Right lung (tissue), 10 donors: Measurements from ENCODE around the gene KLHL36. TPM values are rescaled to one million over a fixed set of nuclear protein-coding genes. Genes with fewer than 3 reads are reported as not detected.

Source experiments
- DNase-seq, 2 donors: peaks; one replicate each; pipeline ENCODE4 v3.0.0-alpha.2; 2013
- long read RNA-seq, 8 donors: transcript quantifications; one replicate each; lab custom pipeline, GENCODE V29; 2026
- polyA plus RNA-seq, 5 donors: library from polyadenylated mRNA; unstranded; fragments of 120-200 nt; gene quantifications; one replicate each; pipeline versions ENCODE4 v1.2.1 to v1.2.3, GENCODE V29; 2013; ENCODE audit warnings: inconsistent platforms in 1 of 5, low replicate concordance in 1 of 5; ENCODE audit not compliant: insufficient read length in 5 of 5, insufficient read depth in 1 of 5

KLHL36 gene
- 10 to 100 TPM; 18.6 to 28.3 (median 24.9) TPM for polyA plus RNA-seq
- long read RNA-seq, donor 1, full-length matches to known transcripts: 6 of 11 reads
- long read RNA-seq, donor 1, partial matches to known transcripts: 5 of 11 reads
- long read RNA-seq, donor 1, other reads (novel, unspliced or antisense): 0 of 11 reads
- long read RNA-seq, donor 2, partial matches to known transcripts: 0 of 2 reads
- long read RNA-seq, donor 2, other reads (novel, unspliced or antisense): 0 of 2 reads
- long read RNA-seq, donor 3, full-length matches to known transcripts: 3 of 3 reads
- long read RNA-seq, donor 3, partial matches to known transcripts: 0 of 3 reads
- long read RNA-seq, donor 3, other reads (novel, unspliced or antisense): 0 of 3 reads
- long read RNA-seq, donor 4, partial matches to known transcripts: 0 of 2 reads
- long read RNA-seq, donor 4, other reads (novel, unspliced or antisense): 0 of 2 reads
- long read RNA-seq, donor 5: 0 reads
- long read RNA-seq, donor 6, full-length matches to known transcripts: 5 of 5 reads
- long read RNA-seq, donor 6, partial matches to known transcripts: 0 of 5 reads
- long read RNA-seq, donor 6, other reads (novel, unspliced or antisense): 0 of 5 reads
- long read RNA-seq, donor 7, full-length matches to known transcripts: 5 of 371 reads
- long read RNA-seq, donor 7, partial matches to known transcripts: 366 of 371 reads
- long read RNA-seq, donor 7, other reads (novel, unspliced or antisense): 0 of 371 reads
- long read RNA-seq, donor 8: 0 reads

DNA sequence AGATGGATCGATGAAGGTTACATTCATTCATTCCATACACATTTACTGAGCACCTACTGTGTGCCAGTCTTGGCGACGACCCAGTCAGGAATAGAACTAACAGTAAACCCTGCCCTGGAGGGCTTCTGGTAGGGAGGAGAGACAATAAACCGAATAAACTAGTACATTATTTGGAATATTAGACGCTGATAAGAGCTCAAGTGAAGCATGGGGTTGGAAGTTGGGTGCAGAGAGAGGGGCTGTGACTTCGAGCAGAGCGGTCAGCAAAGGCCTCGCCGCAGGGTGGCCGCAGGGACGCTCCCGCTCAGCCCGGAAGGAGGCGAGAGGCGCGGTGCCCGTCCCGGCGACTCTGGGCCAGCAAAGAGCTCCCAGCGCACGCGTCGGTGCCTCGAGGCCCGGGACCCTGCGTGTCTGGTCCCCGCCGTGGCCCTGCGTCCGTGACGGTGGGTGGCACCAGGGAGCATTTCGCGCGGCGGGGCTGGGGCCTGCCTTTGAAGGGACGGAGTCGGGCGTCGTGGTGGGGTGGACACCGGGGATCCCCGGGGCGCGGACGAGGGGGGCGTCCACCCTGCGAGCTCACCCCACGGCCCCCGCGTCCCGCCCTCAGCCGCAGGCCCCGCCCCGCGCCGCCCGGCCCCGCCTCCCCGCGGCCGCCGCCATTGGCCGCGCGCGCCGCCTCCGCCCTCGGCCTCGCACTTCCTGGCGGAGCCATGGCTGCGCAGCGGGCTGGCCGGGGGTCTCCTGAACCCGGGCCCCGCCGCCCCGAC is at the start of gene KLHL36:
KLHL36 (plus strand) TSS at position 684 of the 767 bp plus-strand sequence. CDS start 2,357 bp downstream, outside the sequence.
- DNase-seq: no peak

DNA sequence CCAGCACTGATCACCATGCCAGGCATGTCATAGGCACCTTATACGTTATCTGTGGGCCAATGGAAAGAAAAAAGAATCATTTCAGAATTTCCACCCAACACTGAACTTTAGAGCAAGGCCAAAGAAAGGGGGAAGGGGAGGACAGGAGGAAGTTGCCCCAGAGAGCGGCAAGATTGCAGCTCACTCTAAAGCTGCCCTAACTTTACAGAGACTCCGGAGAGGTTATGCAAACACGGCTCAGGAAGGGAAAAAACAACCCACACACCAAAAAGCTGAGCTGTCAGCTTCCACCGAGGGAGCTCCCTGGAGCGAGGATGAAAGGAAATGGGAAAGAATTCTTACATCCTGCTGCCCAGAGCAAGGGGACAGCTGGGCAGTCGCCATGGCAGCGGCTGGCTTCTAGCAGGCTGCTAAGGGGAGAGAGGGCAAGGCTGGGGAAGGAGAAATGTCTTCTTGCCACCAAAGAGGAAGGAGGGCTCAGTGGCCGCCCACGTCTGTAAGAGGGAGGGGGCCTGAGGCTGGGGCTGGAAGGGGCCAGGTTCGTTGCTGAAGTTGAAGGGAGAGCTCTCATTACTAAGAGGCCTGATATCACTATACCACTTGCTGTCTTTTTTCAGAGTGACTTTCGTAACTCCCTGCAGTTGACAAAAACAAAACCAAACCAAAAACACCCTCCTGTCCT is 48.6 kb upstream of the KLHL36 start:
- DNase-seq: peak; percentile 64 to 75

DNA sequence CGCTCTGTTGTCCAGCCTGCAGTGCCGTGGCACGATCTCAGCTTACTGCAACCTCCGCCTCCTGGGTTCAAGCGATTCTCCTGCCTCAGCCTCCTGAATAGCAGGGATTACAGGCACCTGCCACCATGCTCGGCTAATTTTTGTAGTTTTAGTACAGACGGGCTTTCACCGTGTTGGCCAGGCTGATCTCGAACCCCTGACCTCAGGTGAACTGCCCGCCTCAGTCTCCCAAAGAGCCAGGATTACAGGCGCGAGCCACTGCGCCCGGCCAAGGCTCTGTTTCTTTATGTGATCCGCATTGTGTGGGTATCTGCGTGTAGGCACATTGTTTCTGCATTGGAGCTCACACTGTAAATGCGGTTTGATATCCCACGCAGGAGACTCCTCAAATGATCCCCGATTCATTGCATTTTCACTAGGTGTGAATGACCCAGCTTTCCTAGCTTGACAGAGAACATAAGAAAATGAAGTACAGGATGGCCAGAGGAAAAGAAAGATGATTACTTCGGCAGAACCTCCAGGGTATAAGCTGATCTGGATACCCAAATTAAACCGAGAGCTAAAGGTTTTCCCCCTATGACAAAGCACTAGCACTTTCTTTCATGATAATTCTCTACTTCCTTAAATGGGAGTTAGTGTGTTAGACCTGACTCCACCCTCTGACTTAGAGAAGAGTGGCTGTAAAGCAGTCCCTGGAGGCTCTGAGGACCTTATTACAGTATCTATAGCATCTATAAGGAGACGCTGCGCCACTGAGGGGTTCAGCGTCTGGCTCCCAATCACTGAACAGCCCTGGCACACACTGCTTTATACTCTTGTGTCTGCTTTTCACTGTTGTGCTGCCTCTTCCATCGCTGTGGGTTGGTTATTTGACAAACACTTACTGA is 47.7 kb upstream of the KLHL36 start:
- no peak for DNase-seq

DNA sequence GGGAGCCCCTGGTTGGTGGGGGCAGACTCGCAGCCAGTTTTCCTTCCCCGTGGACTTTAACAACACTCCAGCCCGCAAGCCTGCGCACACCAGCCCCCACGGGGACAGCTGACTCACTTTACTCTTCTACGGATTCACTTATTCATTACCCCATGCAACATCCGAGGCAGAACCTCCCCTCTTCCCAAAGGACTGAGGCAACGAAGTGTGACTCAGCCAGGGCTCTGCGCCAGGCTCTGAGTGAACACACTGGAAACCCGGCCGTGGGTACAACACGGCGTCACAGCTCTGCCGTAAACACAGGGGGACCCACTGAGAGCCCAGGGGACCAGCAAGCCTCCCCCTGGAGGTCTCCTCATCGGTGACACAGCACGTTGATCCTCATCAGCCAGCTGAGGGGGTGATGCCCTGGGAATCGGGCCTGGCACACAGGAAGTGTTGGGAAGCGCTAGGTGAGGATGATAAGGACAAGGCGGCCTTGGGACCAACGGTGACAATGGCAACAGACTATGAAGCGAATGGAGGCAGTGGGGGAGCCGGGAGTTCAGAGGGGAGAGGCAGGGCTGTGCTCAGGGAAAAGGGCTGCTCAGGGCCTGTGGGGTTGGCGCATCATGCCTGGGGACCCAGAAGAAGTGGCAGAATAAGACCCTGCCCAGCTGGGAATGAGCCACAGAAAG is 45.0 kb upstream of the KLHL36 start:
- peak in 1 of 2 donors; percentile 53 for DNase-seq

DNA sequence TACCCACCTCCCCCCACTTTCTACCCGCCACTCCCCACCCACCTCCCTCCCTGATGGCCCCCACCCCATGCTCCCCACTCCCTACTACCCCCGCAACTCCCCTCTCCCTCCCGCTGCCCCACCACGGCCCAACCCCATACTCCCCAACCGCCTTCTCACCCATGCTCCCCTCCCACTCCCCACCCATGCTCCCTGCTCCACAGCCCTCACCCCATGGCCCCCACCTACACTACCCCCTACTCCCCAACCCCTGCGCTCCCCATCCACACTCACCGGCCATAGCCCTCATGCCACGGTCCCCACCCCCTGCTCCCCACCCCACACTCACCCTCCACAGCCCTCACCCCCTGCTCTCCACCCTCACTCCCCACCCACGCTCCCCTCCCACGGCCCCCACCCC is 44.4 kb upstream of the KLHL36 start:
- DNase-seq: no peak

DNA sequence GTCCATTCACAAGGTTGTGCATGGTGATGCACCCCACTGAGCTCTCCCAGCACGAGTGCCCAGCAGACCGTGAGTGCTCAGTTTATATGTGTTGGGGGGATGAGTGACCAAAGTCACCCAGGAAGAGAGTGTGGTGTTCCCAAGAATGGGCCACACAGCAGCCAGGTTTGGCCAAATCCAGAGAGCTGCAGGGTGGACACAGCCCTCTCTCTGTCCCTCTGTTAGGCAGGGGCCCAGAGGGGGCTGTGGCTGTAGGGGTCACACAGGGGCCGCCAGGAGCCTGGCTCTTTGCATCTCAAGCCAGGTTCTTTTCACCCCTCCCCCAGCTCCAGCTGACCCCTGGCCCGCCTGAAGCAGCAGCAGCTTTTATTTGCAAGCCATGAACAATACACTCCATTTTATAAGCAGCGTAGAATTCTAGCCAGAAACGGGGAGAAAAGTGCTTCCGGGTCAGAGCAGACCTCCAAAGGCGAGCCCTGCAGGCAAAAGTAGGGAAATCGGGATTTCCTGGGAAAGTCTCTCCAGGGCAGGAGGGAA is 43.8 kb upstream of the KLHL36 start:
- DNase-seq: no peak

DNA sequence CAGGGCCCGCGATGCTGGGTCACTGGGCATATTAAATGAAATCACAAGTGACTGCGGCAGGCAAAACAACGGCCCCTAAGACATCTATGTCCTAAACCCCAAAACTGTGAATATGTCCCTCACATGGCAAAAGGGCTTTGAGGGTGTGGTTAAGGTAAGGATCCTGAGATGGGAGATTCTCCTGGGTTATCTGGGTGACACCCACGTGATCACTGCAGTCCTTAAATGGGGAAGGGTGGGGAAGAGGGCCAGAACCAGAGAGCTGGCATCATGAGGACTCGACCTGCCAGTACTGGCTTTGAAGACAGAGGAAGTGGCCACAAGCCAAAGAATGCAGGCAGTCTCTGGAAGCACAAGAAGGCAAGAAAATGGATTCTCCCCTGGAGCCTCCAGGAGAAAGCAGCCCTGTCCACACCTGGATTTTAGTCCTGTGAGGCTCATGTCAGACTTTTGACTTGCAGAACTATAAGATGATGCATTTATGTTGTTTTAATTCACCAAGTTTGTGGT is 42.9 kb upstream of the KLHL36 start:
- no peak for DNase-seq

DNA sequence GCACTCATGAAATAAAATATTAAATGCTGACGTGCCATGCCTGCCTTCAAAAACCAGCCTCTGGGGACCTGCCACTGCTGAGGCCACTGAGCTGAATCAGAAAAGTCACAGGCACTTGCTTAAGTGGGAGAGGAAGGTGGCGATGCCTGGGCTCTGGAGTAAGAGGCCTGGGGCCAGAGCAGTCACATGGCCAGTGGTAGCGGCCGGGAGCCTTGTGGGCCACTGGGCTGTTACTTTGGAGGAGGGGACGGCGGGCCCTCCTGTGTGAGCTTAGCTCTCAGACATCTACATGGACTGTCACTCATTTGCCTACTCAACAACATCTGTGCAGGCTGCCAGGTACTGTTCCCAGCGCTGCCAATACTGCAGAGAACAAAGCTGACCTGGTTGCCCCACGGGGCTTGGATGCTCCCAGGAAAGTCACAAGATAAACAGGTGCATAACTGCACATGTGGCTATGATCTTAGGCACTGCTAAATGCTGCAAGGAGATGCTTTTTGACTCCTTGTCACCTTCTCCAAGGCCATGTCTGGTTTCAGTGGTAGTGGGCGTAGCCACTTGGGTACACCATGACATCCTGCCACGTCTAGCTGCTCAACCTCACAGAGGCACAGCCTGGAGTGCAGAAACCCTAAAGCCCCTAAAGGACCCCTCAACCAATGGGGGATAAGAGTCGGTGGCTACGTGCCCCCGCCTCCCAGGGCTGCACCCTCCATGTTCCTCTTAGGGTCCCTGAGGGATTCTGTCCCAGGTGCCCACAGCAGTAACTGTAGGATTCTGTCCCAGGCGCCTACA is 42.0 kb upstream of the KLHL36 start:
- DNase-seq: no peak

DNA sequence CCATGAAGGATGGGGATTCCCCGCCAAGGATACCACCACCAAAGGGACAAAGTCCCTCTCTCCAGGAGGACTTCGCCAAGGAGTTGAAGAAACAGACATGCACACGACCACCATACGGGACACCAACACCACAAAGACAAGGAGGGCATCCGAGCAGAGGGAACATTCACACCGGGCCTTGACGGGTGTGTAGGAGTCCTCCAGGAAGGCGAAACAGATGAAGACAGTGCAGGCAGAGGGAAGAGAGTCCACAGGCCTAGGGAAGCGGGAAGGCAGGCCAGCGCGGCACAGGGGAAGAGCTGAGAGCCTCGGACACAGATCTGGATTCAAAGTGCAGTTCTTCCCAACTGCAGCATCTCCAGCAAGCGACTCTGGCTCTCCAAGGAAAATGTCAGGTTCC is 41.2 kb upstream of the KLHL36 start:
- DNase-seq: no peak

DNA sequence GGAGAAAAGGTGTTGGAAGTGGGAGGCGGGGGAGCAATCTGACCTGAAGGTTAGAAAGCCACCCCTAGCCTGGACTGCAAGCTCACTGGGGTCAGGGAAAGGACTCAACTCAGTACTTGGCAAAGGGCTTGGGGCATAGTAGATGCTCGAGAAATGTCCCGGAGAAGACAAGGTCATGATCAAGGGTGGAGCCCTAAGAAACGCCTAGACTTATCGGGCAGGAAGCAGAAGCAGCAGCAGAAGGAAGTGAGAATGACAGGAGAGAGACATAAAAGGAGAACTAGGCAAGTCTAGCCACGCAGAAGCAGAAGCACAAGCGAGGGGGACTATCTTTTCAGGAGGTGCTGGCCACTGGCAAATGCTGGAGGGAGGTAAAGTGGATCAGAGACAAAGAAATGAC is 40.6 kb upstream of the KLHL36 start:
- no peak for DNase-seq

DNA sequence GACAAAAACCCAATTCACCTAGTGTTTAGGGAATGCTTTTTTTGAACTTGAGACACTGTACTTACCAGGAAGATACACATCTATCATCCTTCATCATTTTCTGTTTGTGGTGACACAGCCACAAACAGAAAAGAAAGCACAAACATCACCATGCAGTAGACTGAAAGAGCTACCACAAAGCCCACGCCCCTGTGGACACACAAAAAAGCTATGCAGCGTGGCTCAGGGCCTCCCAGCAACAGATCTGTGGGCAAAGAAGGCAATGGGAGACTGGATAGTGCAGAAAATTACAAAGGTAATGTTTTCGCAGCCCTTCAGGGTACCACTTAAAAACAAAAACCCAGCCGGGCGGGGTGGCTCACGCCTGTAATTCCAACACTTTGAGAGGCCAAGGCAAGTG is 40.0 kb upstream of the KLHL36 start:
- no peak for DNase-seq

DNA sequence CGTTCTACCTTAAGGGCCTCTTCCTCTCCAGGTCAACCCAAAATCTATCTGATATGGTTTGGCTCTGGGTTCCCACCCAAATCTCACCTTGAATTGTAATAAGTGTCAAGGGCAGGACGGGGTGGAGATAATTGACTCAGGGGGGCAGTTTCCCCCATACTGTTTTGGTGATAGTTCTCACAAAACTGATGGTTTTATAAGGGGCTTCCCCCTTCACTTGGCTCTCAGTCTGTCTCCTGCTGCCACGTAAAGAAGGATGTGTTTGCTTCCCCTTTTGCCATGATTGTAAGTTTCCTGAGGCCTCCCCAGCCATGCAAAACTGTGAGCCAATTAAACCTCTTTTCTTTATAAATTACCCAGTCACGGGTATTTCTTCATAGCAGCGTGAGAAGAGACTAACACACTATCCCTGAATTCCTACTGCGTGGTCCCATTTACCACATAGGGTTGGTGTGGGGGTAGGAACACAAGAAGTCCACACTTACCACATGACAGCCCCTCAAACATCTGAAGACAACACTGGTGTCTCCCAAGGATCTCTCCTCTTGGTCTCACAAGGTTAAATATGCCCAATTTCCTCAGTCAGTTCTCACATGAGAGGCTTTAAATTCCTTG is 38.6 kb upstream of the KLHL36 start:
- DNase-seq: no peak

DNA sequence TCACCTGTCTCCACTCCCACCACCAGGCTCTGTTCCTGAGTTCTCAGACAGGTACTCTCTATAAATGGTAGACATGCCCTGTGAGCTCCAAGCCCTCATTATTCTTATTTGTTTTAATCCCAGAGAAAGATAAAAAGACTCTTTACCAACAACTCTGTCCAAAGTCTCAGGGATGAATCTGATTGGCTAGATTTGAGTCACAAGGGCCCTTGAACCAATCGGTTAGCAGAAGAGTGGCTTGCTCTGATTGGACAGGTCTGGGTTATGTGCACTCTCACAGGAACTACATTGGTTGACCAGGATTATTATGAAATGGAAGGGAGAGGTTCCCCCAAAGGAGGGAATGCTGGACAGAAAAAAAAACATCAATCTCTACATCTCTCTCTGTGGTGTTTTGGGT is 37.9 kb upstream of the KLHL36 start:
- no peak for DNase-seq

DNA sequence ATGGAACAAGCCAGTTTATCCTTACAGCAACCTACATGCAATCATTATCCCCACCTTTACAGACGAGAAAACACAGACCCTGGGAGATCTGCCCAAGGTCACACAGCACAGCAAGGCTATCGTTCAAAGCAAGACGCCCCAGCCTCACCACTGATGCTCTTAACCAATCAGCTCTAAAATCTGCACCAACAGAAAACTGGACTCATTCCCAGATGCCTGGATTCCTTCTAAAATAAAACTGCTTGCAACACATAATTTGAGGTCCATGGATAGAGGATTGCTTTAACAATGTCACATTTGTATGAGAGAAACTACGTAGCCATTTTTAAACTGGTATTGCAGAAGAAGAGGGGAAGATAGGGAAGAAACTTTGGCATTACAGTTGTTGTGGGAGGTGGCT is 37.3 kb upstream of the KLHL36 start:
- DNase-seq: peak in 1 of 2 donors; percentile 67

DNA sequence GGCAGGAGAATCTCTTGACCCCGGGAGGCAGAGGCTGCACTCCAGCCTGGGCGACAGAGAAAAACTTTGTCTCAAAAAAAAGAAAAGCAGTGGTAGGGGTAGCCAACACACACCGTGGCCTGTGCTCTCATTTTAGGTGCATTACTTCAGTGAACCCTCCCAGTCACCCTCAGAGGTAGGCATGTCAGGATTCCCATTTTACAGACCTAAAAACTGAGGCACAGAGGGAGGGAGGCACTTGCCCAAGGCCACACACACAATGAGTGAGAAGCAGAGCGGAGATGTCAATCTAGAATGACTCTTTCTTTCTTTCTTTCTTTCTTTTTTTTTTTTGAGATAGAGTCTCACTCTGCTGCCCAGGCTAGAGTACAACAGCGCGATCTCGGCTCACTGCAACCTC is 35.6 kb upstream of the KLHL36 start:
- DNase-seq: no peak

DNA sequence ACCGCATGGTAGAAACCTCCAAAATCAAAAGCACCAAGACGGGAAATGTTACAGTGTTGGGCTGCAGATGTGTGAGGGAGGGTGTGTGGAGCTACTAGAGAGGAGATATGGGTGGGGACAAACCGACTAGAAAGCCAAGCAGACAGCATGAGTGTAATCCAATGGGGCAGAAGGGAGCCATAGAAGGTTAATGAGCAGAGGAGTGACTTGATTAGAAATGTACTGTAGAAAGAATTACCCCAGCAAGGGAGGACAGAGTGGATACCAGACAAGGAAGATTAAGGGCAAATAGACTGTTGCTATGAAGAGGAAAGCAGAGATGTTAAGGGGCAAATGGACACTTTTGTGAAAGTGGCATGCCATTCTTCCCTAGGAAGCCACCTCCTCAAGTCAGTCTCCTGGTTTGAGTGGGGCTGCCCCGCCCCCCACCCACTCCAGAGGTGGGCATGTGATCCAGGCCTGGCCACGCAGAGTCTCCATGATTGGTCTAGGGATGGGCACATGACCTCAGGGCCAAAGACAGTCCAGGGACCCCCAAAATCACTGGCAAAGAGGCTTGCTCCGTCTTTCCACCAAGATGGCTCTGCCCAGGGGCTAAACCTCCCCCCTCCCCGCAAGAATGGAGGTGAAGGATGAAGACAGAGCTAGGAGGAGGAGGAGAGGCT is 34.8 kb upstream of the KLHL36 start:
- no peak for DNase-seq

DNA sequence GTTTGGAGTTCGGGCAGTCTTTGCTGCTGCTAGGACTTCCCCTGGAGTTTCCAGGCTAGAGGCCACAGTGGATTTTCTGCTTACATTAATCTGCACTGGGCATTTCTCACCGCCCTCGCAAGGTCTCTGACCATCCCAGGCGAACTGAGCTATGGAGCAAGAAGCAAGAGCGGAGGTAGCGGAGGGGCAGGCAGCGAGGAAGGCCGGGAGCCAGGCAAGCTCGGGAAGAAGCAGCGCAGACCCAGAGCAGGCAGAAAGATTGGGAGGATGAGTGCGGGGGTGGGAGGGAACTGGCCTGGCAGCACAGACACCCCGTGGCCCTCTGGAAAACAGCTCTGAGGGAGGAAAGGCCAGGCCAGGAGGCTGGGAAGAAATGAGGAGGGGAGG is 34.2 kb upstream of the KLHL36 start:
- no peak for DNase-seq

DNA sequence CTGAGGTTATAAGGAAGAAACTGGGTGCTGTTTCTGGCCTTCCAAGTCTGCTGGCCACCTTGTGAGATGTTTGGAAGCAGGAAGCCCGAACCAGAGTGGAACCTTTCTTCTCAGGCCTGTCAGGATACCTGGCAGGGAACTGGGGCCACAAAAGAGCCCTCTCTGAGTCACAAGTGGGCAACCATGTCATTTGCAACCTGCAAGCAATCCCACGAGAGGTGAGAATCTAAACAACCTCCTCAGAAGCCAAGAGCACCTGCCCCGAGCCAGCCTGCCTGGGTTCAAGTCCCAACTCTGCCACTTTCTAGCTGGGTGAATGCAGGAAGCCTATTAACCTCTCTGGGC is 33.7 kb upstream of the KLHL36 start:
- no peak for DNase-seq
